GM21529 (cell line): ENCODE data around the gene ARAP3.
A peak's percentile ranks its signal among the peaks of the same experiment; 100 is the strongest.

ENCODE experiments used
- ATAC-seq: cut with Tn5 transposase; IDR thresholded peaks from one replicate; pipeline ENCODE4 v1.9.1; 2021; ENCODE audit not compliant: unreplicated experiment

The ARAP3 gene

GRCh38 chr5:141647242-141647641, 34.8 kb downstream of the ARAP3 start:
- no peak for ATAC-seq

GRCh38 chr5:141646026-141646425, 36.0 kb downstream of the ARAP3 start:
- no peak for ATAC-seq

GRCh38 chr5:141641634-141642267, 40.3 kb downstream of the ARAP3 start:
- ATAC-seq: peak; percentile 53

- ATAC-seq: no peak
Observed at GRCh38 chr5:141640698-141641097, 41.3 kb downstream of the ARAP3 start.

- no peak for ATAC-seq
Observed at GRCh38 chr5:141640051-141640415, 42.0 kb downstream of the ARAP3 start.

GRCh38 chr5:141639357-141640050, 42.5 kb downstream of the ARAP3 start:
- ATAC-seq: no peak

- ATAC-seq: no peak
Observed at GRCh38 chr5:141638771-141639170, 43.3 kb downstream of the ARAP3 start.

- ATAC-seq: peak; percentile 34
Observed at GRCh38 chr5:141637767-141638419, 44.1 kb downstream of the ARAP3 start.

- peak; percentile 20 for ATAC-seq
Observed at GRCh38 chr5:141637123-141637766, 44.8 kb downstream of the ARAP3 start.

GRCh38 chr5:141636413-141637122, 45.5 kb downstream of the ARAP3 start, which contains the start of the genes HDAC3 and RELL2:
Gene HDAC3, minus strand, starts transcription at chr5:141636849. Its CDS starts 59 bp downstream, at chr5:141636790.
Gene RELL2, plus strand, starts transcription at chr5:141636997. Its CDS starts 1,229 bp downstream, at chr5:141638226.
- ATAC-seq: peak; percentile 72

- ATAC-seq: no peak
Observed at GRCh38 chr5:141636106-141636412, 46.0 kb downstream of the ARAP3 start.

- no peak for ATAC-seq
Observed at GRCh38 chr5:141635646-141636045, 46.4 kb downstream of the ARAP3 start.

GRCh38 chr5:141634720-141635119, 47.3 kb downstream of the ARAP3 start:
- no peak for ATAC-seq

GRCh38 chr5:141633871-141634561, 48.0 kb downstream of the ARAP3 start:
- peak; percentile 66 for ATAC-seq

- no peak for ATAC-seq
Observed at GRCh38 chr5:141632650-141633049, 49.4 kb downstream of the ARAP3 start.

- ATAC-seq: no peak
Observed at GRCh38 chr5:141630570-141631140, 51.4 kb downstream of the ARAP3 start.

- no peak for ATAC-seq
Observed at GRCh38 chr5:141628175-141628788, 53.7 kb downstream of the ARAP3 start.

- no peak for ATAC-seq
Observed at GRCh38 chr5:141623611-141624010, 58.4 kb downstream of the ARAP3 start.

- ATAC-seq: peak; percentile 60
Observed at GRCh38 chr5:141623186-141623585, 58.8 kb downstream of the ARAP3 start.
